ENCODE results near the gene SORBS1.
A peak's percentile ranks its signal among the peaks of the same experiment; 100 is the strongest.

Gene SORBS1

DNA sequence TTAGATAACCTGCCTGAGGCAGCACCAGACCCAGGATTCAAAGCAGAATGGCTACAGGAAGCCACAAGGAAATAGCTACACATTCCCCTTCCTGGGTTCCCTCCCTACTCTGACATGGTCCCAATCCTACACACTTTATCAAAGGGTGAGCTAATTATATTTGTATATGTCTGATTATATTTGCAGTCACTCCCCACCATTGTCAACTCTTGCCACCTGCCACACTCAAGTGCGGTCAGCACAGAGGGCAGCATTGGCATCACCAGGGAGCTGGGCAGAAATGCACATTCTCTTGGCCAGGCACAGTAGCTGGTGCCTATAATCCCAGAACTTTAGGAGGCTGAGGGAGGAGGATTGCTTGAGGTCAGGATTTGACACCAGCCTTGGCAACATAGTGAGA lies 156.3 kb downstream of the SORBS1 start:
- DNase-seq, result no peak

DNA sequence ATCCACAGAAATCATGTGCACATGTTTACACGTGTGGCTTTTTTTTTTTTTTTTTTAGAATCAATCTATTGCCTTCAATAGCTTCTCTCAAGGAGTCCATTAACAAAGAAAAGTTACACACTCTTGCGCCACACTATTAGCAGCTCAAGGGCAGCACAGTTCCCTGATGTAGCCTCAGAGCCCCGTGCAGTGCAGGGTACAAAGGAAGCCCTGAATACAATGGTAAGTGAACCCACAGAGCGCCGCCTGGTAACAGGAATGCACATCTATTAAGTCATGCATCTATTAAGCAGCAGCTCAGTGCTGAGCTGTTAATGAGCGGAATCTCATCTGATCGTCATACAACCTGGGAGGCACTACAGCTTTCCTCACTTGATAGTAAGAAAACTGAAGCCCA lies 156.7 kb downstream of the SORBS1 start:
- no peak for DNase-seq

DNA sequence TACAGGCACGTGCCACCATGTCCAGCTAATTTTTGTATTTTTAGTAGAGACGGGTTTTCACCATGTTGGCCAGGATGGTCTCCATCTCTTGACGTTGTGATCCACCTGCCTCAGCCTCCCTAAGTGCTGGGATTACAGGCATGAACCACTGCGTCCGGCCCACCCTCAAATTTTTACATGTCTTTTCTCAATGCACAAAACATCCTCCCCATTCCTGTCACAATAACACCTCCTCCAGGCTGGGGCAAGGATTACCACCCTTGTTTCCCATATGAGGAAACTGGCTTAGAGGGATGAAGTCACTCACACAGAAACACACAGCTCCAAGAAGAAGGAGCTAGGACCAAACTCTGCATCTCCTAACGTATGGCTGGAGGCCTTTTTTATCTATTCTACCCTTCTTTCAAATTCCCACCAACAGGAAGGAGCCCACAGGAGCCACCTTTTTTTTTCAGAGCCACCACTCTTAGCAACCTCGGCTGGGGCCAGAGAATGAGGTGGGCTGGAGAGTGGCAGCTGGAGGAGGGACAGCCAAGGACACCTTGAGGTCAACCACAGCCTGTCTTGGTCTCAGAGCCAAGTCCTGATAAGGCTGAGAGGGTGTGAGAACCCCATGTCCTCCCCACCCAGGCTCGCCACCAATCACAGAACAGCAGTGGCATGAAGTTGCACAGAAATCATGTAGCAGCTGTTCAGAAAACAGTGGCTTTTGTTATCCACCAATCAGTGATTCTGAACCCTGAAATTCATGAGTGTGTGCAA lies 157.3 kb downstream of the SORBS1 start:
- DNase-seq, result no peak

DNA sequence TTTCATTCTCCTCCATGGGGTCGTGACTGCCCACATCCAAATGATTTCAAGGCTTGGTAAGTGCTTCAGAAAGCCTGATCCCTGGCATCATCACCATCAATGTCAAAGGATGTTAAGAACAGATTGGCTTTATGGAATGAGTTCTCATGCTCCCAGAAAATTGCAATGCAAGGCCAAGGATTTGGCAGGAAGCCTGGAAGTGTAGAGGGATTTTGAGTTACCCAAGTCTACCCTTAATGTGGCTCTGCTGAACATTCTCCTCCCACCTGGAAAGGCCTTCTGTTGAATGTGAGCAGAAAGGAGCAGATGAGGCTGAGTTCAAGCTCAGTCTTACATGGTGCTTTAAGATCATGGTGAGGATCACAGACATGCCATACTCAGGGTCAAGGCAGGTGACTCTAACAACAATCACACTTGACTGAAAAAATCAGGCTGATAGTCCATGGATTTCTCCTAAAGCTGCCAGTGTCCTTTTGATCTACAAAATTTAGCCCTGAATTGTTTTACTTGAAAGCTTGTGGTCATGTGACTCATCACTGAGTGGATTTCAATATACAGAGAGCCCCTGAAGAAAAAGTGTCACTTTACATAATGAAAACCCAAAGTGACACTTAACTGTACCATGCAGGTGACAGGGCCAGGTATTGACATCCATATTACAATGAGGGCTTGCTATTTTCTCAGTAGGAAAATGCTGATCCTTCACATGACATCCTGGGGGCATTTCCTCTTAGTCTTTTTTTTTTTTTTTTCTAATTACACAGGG lies 159.3 kb downstream of the SORBS1 start:
- DNase-seq, result no peak

DNA sequence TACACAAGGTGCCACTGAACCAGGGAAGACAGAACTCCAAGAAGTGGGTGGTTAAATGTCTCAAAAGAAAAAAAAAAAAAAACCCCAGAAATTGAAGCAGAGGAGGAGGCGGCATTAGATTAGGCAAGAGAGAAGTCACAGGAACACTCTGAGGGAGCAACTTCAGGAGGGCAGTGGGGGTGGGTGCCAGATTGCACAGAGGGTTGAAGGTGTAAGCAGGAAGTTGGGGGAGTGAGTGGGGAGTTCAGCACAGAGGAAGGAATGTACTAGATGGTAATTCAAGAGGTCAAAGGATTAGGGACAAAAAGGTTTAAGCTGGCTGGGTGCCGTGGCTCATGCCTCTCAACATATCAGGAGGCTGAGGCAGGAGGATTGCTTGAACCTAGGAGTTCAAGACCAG lies 160.4 kb downstream of the SORBS1 start:
- no peak for DNase-seq

DNA sequence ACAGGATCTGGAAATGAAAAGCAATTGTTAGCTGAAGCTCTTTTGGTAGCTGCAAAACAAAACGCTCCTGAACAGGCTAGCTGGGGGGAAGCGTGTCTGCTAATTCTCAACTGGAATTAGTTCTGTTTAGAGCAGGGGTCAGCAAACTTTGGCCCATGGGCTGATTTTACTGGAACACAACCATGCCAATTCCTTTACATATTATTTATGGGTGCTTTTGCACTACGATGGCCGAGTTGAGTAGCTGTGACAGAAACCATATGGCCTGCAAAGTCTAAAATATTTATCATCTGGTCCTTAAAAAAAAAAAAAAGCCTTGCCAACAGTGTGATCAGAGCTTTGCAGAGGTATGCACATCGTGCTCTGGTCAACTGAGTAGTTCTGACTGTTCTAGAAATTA lies 162.0 kb downstream of the SORBS1 start:
- DNase-seq, result no peak

DNA sequence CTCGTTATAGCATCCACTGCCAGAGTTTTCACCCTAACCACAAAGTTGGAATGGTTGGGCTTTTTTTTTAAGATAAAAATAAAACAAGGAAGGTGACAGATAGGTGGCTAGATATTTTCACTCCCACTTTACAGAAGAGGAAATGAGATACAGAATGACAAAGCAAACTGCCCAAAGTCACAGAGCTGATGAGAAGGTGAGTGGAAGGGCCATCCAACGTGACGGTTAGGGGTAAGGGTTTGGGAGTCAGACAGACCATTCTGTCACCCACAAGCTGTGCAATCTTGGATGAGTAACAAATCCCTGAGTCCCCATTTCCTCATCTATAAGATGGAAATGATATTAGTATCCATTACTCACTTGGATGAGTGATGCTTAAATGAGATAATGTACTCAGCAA lies 163.4 kb downstream of the SORBS1 start:
- no peak for DNase-seq

DNA sequence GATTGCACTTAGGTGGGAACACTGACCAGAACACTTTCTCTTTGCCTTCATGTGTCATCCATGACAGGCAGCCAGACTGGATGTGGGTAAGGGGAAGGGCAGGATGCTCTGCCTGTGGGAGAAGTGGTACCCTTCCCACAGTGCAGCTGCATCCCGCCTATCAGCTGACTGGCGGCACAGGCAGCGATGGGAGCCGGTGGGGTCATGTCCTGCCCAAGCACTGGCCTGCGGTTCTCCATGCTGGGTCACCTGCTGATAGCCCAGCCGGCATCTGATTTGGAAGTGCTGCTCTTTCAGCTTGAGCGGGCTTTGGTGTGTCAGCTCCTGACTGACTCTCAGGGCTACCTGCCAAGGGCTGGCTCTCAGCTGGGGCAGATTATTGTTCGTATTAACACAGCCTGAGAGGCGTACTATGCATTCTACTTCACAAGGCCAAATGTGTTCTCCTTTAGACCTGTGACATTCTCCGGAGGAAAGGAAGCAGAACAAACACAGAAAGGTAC lies 165.2 kb downstream of the SORBS1 start:
- peak; percentile 58 for DNase-seq

DNA sequence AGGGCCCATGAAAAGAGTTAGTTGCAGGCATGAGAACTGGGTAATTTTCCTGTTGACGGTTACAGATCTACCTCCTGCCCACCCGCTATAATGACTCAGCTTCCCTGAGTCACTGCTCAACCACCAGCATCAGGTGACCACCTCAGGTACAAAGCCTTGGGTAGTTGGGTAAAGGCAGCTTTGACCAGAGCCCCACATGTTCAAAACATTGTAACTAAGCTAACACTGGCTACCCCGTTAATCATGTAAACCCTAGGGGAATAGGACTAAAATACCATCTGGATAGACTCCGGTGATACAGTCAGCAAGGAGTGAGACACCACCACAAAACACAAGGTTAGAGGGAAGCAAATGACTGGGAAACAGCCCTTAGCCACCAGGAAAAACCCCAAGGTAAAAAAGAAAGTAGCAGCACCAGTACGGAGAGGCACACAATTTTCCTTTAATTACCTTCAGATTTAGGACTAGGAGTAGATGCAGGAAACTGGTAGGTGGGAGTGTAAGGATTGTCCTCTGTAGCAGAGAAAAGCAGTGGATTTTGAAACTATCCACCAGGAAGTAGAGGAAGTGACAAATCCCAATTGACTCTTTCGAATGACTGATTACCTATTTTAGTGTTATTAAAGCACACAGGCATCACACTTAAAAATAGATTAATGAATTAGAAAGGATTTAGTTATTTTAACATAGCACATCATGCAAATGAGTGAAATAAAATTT lies 166.8 kb downstream of the SORBS1 start:
- DNase-seq, result no peak

DNA sequence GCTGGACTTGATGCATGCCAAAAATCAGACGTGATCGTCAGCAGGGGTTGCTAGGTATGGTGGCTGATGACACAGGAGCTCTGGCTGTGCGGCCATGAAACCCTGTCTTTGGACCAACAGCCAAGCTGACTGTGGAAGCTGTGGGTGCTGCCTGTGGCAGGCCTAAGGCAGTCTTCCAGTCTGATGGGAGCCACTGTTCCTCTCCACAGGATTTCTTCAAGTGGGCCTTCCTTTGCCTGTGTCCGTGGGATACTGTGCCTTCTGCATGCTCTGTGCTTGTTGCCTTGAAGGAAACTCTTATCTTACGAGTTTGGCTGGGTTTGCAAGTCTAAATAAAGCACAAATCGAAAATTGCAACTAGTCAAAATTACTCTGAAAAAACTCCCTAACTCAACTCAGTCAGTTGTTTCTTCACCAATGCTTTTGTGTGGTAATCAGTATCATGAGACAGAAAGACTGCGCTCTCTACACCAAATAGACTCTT lies 168.4 kb downstream of the SORBS1 start:
- no peak for DNase-seq

DNA sequence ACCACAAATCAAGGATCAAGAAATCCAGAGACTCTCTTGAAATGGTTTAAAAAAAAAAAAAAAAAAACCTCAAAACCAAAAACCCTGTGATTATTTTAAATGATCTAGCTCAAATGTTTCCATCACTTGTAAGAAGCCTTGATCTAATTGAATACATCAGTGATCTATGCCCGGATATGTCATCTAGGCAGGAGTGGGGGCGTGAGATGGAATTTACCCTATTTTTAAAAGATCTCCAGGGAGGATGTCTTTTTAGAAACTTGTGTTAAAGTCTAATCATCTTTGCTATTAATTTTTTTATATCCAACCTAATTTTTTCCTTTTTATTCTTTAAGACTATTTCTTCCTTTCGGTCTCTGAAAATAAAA lies 169.0 kb downstream of the SORBS1 start:
- no peak for DNase-seq

DNA sequence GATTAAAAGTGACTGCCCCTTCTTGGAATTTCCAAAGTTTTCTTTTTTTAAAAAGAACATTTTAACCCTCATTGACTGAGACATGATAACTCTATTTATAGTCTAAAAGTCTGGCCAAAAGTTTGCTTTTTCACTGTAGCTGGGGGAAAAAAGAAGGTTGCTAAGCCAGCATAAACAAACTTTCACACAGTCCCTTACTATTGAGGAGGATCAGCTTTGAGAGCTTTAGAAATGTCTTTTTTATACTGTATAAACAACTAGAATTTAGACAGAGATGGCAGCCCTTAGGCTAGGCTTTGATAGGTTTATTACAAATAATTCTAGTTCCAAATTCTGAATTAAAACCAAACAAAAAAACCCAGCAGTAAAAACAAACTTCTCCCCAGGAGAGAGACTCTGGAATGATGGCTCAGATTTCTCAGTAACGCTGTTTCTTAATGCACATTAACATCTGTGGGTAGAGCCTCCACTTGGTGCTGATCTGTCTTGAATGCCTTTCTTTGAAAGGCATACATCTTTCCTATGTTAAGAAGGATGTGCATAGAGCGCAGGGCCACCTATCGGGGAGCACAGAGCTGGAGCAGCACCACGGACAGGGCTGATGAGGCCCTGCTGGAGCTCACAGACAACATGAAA lies 169.5 kb downstream of the SORBS1 start:
- no peak for DNase-seq

DNA sequence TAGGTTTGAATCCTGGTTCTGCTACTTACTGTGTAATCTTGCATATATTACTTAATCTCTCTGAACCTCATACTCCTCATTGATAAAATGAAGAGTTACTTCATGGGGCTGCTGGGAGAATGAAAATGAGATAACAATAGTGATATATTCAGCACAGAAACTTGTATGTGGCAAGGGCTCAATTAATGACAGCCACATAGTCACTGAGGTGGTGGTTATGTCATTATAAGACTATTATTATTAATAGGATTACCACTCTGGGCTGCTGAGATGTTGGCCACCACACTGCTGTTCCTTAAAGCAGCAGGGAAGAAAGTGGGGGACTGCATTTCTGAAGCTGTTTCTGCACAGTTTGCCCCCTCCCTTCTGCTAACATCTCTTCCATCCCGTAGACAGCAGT lies 170.0 kb downstream of the SORBS1 start:
- DNase-seq, result no peak

DNA sequence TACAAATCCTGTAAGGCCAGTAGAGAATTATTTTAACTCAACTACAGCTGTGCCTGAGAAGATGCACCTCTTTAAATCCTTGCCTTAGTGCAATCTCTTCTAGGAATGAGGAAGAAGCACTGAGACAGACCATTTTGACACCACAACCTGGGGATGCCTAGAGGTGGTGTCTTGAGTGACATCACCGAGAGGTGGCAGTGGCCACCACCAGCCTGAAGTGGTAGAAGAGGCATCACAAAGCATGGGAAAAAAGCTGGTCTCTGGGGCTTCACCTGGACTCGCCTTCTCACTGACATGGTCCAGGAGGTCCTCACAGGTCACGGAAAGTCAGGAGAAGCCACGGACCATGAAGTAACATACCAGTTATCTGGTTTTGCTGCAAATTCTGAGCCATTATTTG lies 171.2 kb downstream of the SORBS1 start:
- no peak for DNase-seq

DNA sequence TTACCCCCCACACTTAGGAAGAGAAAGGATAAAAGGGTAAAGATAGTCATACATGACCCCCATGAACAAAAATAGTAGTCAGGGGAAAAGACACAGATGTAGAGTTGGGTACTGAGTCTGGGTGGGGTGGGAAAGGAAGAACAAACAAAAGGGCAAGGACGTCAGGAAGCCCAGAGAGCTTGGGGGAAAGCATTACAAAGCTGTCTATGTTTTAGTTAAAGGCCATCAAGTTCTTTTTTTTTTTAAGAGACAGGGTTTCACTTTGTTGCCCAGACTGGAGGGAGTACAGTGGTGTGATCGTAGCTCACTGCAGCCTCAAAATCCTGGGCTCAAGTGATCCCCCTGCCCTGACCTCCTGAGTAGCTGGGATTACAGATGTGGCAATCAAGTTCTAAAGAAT lies 172.0 kb downstream of the SORBS1 start:
- DNase-seq, result no peak

DNA sequence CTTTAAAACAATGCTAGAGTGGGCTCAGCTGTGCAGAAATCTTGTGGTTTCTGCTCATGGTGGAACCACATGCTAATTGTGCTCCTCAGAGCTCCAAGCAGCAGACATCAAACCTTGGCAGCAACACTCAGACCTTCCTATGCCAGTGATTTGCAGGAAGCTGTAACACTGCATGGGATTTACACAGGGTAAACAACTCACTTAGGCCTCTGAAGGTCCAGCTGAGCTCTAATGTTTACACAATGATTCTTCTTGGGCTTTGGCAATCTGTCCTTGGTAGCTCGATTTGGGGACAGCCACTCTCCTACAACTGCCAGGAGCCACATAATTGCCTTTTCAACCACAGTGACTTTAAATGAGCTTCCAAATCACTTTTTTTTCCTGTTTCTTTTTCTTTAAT lies 172.6 kb downstream of the SORBS1 start:
- DNase-seq, result peak; percentile 31

DNA sequence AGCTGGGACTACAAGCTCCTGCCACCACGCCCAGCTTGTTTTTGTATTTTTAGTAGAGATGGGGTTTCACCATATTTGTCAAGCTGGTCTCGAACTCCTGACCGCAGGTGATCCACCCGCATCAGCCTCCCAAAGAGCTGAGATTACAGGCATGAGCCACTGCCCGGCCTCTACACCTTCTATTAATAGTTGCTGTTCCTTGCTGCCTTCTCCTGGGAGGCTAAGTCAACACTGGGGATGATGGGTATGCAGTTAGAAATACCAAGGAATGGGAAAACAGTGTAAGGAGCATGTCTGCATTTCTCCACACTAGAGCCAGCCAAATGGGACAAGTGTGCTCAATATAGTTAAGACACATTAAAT lies 173.1 kb downstream of the SORBS1 start:
- no peak for DNase-seq

DNA sequence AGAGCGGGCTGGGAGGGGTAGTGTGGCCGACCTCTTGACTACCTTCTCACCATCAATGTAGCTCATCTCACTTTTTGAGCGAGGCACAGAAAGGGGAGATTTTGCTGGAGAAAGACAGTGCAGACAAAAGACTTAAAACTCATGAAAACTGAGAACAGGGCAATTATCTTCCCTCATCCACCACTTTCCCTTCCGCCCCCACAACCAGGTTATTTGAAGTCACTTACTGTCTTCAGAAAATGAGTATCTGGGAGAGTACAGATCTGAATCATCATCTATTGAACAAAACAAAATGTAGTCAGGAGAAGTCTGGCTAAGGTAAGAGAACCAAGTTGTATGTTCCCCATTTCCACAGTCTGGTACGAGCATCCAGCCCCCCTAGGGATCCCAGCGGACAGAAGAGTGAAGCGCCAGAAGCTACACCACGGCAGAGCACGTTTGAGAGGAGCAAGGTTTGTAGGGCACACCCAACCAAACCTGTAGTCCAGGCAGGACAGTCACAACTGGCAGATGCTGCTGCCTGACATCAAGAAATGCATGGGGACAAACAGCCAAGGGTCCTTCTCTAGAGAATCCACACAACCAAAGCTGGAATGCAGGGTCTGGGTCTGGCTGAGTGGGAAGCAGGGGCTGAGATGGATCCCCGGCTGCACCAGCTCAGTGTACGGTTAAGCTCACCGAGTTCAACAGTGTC lies 177.0 kb downstream of the SORBS1 start:
- no peak for DNase-seq

DNA sequence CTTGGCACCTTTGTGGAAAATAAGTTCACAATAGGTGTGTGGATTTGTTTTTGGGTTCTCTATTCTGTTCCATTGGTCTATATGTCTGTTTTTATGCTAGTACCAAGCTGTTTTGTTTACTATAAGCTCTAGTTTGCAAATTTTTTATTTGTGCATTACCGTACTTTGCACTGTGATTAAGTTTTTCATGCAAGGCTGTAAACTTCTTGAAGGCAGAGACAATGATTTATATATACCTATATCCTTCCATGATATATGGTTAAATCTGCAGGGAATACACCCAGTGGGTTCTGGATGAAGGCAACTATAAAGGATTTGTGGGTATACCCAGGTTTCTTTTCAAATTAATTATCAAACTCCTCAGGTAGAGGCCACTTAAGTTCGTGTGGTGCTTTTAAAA lies 178.6 kb downstream of the SORBS1 start:
- no peak for DNase-seq

DNA sequence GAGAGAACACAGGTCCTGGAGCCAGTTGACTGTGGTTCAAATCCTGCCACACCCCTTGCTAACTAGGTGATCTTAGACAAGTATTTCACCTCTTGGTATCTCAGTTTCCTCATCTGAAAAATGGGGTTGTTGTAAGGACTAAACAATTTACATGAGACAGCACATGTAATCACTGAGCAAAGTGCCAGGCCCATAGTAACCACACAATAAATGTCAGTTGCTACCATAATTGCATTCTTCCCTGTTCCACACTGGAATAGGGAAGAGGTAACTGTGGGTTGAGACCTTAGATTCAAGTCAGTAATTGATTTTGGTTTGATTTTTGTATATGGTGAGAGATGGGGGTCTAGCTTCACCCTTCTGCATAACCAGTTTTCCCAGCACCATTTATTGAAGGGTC lies 179.0 kb downstream of the SORBS1 start:
- no peak for DNase-seq

DNA sequence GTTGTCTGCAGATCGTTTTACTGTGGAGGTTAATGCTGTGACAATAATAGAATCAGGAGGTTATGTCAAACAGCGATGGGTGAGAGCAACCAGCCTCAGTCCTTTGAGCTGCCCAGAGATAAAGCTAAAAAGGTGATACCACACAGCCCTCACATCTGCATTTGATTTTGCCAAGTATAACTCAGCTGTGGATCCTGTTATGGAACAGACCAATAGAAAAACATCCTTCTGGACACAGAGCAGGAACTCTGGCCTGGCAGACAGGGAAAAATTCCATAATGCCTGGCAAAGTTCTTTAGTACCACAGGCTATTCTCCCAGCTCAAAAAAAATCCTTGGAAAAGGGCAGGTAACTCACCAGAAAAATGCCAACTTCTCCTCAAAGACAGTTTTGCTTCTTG lies 183.2 kb downstream of the SORBS1 start:
- DNase-seq, result no peak

DNA sequence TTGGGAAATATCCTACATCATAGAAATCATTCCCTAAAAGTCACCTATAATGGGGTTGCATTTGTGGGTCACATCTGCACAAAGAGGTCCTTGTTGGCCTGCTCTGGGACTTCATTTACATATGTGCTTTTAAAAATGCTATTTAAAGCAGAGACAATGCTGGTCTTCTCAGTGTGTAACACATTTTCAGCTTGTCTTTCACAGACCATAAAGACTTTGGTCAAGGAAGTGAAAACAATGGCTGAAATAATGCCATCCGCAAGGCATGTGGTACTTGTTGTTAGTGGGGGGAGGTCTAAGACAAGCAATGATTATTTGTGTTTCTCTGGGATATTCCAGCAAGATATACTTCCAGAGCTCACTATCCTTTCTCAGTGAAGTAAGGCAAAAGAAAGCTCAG lies 185.8 kb downstream of the SORBS1 start:
- no peak for DNase-seq
